H9 (cell line): ENCODE data around the gene TMEM198. TPM values are rescaled to one million over a fixed set of nuclear protein-coding genes. Genes with fewer than 3 reads are reported as not detected.

Experiments used
- DNase-seq: peaks from one replicate; pipeline ENCODE4 v3.0.0-alpha.2; 2017
- H2AFZ ChIP-seq: one replicate; pipeline ENCODE4 v1.6.1; 2013; ENCODE audit warnings: mild to moderate bottlenecking, low read length, control low read depth, moderate library complexity
- H2AK5ac ChIP-seq: 2 replicates; pipeline ENCODE4 v1.6.1; 2013; ENCODE audit warnings: low read length, control low read depth, mixed read lengths; ENCODE audit not compliant: insufficient read length
- H2BK120ac ChIP-seq: one replicate; pipeline ENCODE4 v1.6.1; 2013; ENCODE audit warnings: low read depth, mild to moderate bottlenecking, low read length, control low read depth, inconsistent platforms; ENCODE audit not compliant: poor library complexity, severe bottlenecking
- H2BK12ac ChIP-seq: 2 replicates; pipeline ENCODE4 v1.6.1; 2013; ENCODE audit warnings: low read length, control low read depth, mixed read lengths, low read depth; ENCODE audit not compliant: insufficient read length
- H2BK15ac ChIP-seq: 2 replicates; pipeline ENCODE4 v1.6.1; 2013; ENCODE audit warnings: low read depth, low read length, control low read depth
- H2BK20ac ChIP-seq: one replicate; pipeline ENCODE4 v1.6.1; 2013; ENCODE audit warnings: low read depth, mild to moderate bottlenecking, low read length, control low read depth, inconsistent platforms; ENCODE audit not compliant: poor library complexity, severe bottlenecking
- H2BK5ac ChIP-seq: 2 replicates; pipeline ENCODE4 v1.6.1; 2013; ENCODE audit warnings: low read length, control low read depth, mixed read lengths; ENCODE audit not compliant: insufficient read length
- H3K14ac ChIP-seq: 2 replicates; pipeline ENCODE4 v1.6.1; 2013; ENCODE audit warnings: low read length, control low read depth; ENCODE audit not compliant: insufficient read depth
- H3K18ac ChIP-seq: 2 replicates; pipeline ENCODE4 v1.6.1; 2013; ENCODE audit warnings: low read depth, mild to moderate bottlenecking, mixed read lengths, low read length, control low read depth; ENCODE audit not compliant: insufficient read length
- H3K23ac ChIP-seq: 2 replicates; pipeline ENCODE4 v1.6.1; 2013; ENCODE audit warnings: low read length, control low read depth, mixed read lengths, low read depth; ENCODE audit not compliant: insufficient read length
- H3K23me2 ChIP-seq: 2 replicates; pipeline ENCODE4 v1.6.1; 2013; ENCODE audit warnings: low read depth, mild to moderate bottlenecking, mixed read lengths, low read length, control low read depth; ENCODE audit not compliant: insufficient read length, poor library complexity, severe bottlenecking
- H3K27ac ChIP-seq: 2 replicates; pipeline ENCODE4 v1.5.1; 2013; ENCODE audit warnings: low read length, control low read depth, mixed read lengths, low read depth; ENCODE audit not compliant: insufficient read length
- H3K27me3 ChIP-seq: 2 replicates; pipeline ENCODE4 v1.6.1; 2013; ENCODE audit warnings: low read length, control low read depth, inconsistent platforms; ENCODE audit not compliant: insufficient read depth
- H3K4ac ChIP-seq: 2 replicates; pipeline ENCODE4 v1.6.1; 2013; ENCODE audit warnings: low read depth, mild to moderate bottlenecking, control low read depth, inconsistent platforms, low read length, moderate library complexity
- H3K4me1 ChIP-seq: 2 replicates; pipeline ENCODE4 v1.6.1; 2013; ENCODE audit warnings: low read length, control low read depth, inconsistent platforms; ENCODE audit not compliant: insufficient read depth
- H3K4me2 ChIP-seq: 2 replicates; pipeline ENCODE4 v1.6.1; 2013; ENCODE audit warnings: low read length, control low read depth, mixed read lengths; ENCODE audit not compliant: insufficient read length, insufficient read depth
- H3K56ac ChIP-seq: 2 replicates; pipeline ENCODE4 v1.6.1; 2013; ENCODE audit warnings: low read depth, mild to moderate bottlenecking, mixed read lengths, low read length, control low read depth; ENCODE audit not compliant: insufficient read length
- H3K79me1 ChIP-seq: 2 replicates; pipeline ENCODE4 v1.6.1; 2013; ENCODE audit warnings: low read depth, mild to moderate bottlenecking, moderate library complexity, low read length, control low read depth, inconsistent platforms; ENCODE audit not compliant: insufficient read depth, poor library complexity, severe bottlenecking
- H3K79me2 ChIP-seq: 2 replicates; pipeline ENCODE4 v1.6.1; 2013; ENCODE audit warnings: low read length, control low read depth, inconsistent platforms; ENCODE audit not compliant: insufficient read depth
- H3K9ac ChIP-seq: 2 replicates; pipeline ENCODE4 v1.6.1; 2013; ENCODE audit warnings: low read length, control low read depth, mixed read lengths; ENCODE audit not compliant: insufficient read length; ENCODE audit errors: extremely low read depth
- H3K9me3 ChIP-seq: one replicate; pipeline ENCODE4 v1.6.1; 2013; ENCODE audit warnings: low read depth, low read length, inconsistent platforms; ENCODE audit not compliant: control insufficient read depth
- H3T11ph ChIP-seq: one replicate; pipeline ENCODE4 v1.6.1; 2013; ENCODE audit warnings: mild to moderate bottlenecking, low read length, control low read depth, inconsistent platforms
- H4K20me1 ChIP-seq: one replicate; pipeline ENCODE4 v1.6.1; 2013; ENCODE audit not compliant: control insufficient read depth, insufficient read length, insufficient read depth
- H4K5ac ChIP-seq: 2 replicates; pipeline ENCODE4 v1.6.1; 2013; ENCODE audit warnings: low read depth, mild to moderate bottlenecking, mixed read lengths, low read length, control low read depth; ENCODE audit not compliant: insufficient read length
- H4K8ac ChIP-seq: replicated peaks from 2 replicates; pipeline ENCODE4 v1.6.1; 2013; ENCODE audit warnings: low read length, control low read depth, mixed read lengths, low read depth; ENCODE audit not compliant: insufficient read length
- H4K91ac ChIP-seq: 2 replicates; pipeline ENCODE4 v1.6.1; 2013; ENCODE audit warnings: low read depth, mild to moderate bottlenecking, moderate library complexity, mixed read lengths, low read length, control low read depth; ENCODE audit not compliant: insufficient read length
- H3K27ac Mint-ChIP-seq, 3 experiments: 2 replicates in 2 of 3; 3 replicates in 1 of 3; pipeline ENCODE4 v1.8.0; 2020 to 2021; ENCODE audit warnings: mixed read lengths in 3 of 3, mild to moderate bottlenecking in 1 of 3, moderate library complexity in 1 of 3
- H3K27me3 Mint-ChIP-seq: 2 replicates; pipeline ENCODE4 v1.8.0; 2021; ENCODE audit warnings: low read depth, mild to moderate bottlenecking, moderate library complexity, mixed read lengths
- H3K36me3 Mint-ChIP-seq, 3 experiments: 2 replicates in 2 of 3; 3 replicates in 1 of 3; pipeline ENCODE4 v1.8.0; 2020 to 2021; ENCODE audit warnings: low read depth in 3 of 3, mixed read lengths in 3 of 3; ENCODE audit not compliant: insufficient read depth in 1 of 3
- H3K4me1 Mint-ChIP-seq, 2 experiments: 2 replicates each; pipeline ENCODE4 v1.8.0; 2020; ENCODE audit warnings: mixed read lengths in 2 of 2
- H3K4me3 Mint-ChIP-seq, 2 experiments: 2 replicates in 1 of 2; 3 replicates in 1 of 2; pipeline ENCODE4 v1.8.0; 2020 to 2021; ENCODE audit warnings: mild to moderate bottlenecking in 2 of 2, mixed read lengths in 2 of 2, moderate library complexity in 1 of 2
- H3K9me3 Mint-ChIP-seq, 2 experiments: 2 replicates in 1 of 2; 3 replicates in 1 of 2; pipeline ENCODE4 v1.8.0; 2020; ENCODE audit warnings: mild to moderate bottlenecking in 2 of 2, mixed read lengths in 2 of 2, moderate library complexity in 1 of 2
- WGBS: extraction: QIAGEN DNeasy Blood & Tissue Kit; methylation state at CpG from one replicate; pipeline ENCODE4 v1.1.7; 2013; ENCODE audit warnings: missing lambda C conversion rate, low lambda C conversion rate, mixed read lengths; ENCODE audit not compliant: insufficient read length; ENCODE audit errors: extremely low coverage; 5-methylcytosine and 5-hydroxymethylcytosine counted together
- total RNA-seq: library from RNA; stranded (reverse); gene quantifications from 2 replicates; pipeline ENCODE4 v1.2.1, GENCODE V29; 2021
- TF ChIP-seq, protein P1 (sequence below): fragments of 200-600 bp; sonication (generic); conservative IDR thresholded peaks from 3 replicates; pipeline ENCODE4 v1.8.0; 2021; ENCODE audit warnings: antibody characterized with exemption, mild to moderate bottlenecking

TMEM198 gene
- total RNA-seq, 1 experiment from 2014 or later, result 7.7 TPM

- H2BK5ac ChIP-seq, result no peak overlapping the region
- no peaks in the 10 kb centered on the region for H3K9me3 ChIP-seq
- H3K4me1 ChIP-seq, result peaks cover 13% of the 10 kb centered on the region; the same call in 1 of the 2 replicates
- H2BK15ac ChIP-seq, result no peak overlapping the region
- H3K4me3 Mint-ChIP-seq, result peak overlapping the region in 1 of 2 experiments; percentile 42; a peak in 1 of 5 replicates
- no peak overlapping the region for H2BK120ac ChIP-seq
- no peak overlapping the region for H4K91ac ChIP-seq
- H3K9me3 Mint-ChIP-seq, result no peaks in the 10 kb centered on the region; a peak in 2 of 5 replicates
- H3K14ac ChIP-seq, result peak overlapping the region; percentile 2; the same call in 1 of the 2 replicates
- no peak overlapping the region for H3K9ac ChIP-seq
- H2AFZ ChIP-seq, result no peak overlapping the region
- TF ChIP-seq, protein P1, sequence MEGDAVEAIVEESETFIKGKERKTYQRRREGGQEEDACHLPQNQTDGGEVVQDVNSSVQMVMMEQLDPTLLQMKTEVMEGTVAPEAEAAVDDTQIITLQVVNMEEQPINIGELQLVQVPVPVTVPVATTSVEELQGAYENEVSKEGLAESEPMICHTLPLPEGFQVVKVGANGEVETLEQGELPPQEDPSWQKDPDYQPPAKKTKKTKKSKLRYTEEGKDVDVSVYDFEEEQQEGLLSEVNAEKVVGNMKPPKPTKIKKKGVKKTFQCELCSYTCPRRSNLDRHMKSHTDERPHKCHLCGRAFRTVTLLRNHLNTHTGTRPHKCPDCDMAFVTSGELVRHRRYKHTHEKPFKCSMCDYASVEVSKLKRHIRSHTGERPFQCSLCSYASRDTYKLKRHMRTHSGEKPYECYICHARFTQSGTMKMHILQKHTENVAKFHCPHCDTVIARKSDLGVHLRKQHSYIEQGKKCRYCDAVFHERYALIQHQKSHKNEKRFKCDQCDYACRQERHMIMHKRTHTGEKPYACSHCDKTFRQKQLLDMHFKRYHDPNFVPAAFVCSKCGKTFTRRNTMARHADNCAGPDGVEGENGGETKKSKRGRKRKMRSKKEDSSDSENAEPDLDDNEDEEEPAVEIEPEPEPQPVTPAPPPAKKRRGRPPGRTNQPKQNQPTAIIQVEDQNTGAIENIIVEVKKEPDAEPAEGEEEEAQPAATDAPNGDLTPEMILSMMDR, result no peak
- no peaks in the 10 kb centered on the region for H4K20me1 ChIP-seq
- H3K27me3 Mint-ChIP-seq, result peaks cover 31% of the 10 kb centered on the region
- no peak overlapping the region for H2BK20ac ChIP-seq
- no peaks in the 10 kb centered on the region for H3K79me1 ChIP-seq
- WGBS, result no CpG with 5 or more reads among the region's 8 CpGs
- H3K27ac Mint-ChIP-seq, result peak overlapping the region in 2 of 3 experiments; percentile 82 to 97; a peak in 6 of 7 replicates
- H4K8ac ChIP-seq, result no peak overlapping the region
- H3K27ac ChIP-seq, result no peak overlapping the region
- peaks cover 14 to 19% (median 17%) of the 10 kb centered on the region in 3 experiments; a peak in 6 of 7 replicates for H3K36me3 Mint-ChIP-seq
- no peak for DNase-seq
- no peak overlapping the region for H3T11ph ChIP-seq
- no peak overlapping the region for H3K4me2 ChIP-seq
- H3K56ac ChIP-seq, result no peak overlapping the region
- H3K79me2 ChIP-seq, result no peaks in the 10 kb centered on the region
- no peak overlapping the region for H2AK5ac ChIP-seq
- no peak overlapping the region for H2BK12ac ChIP-seq
- no peak overlapping the region for H3K18ac ChIP-seq
- no peak overlapping the region for H3K23ac ChIP-seq
- H3K4me1 Mint-ChIP-seq, result peaks cover 50 to 63% of the 10 kb centered on the region in 2 experiments
- peaks cover 4% of the 10 kb centered on the region for H3K23me2 ChIP-seq
- no peaks in the 10 kb centered on the region; the same call in 1 of the 2 replicates for H3K27me3 ChIP-seq
- H4K5ac ChIP-seq, result no peak overlapping the region
- H3K4ac ChIP-seq, result no peak overlapping the region
Observed at GRCh38 chr2:219507581-219508443, 36.0 kb upstream of the TMEM198 start.
